ENCODE measurements around the gene UPK3BL1.
A peak's percentile ranks its signal among the peaks of the same experiment; 100 is the strongest.
"Not testable (repeated sequence)": the region's sequence is repeated elsewhere in the genome, so short reads cannot be mapped to it uniquely, and the experiment has no call there.

Gene UPK3BL1, protein sequence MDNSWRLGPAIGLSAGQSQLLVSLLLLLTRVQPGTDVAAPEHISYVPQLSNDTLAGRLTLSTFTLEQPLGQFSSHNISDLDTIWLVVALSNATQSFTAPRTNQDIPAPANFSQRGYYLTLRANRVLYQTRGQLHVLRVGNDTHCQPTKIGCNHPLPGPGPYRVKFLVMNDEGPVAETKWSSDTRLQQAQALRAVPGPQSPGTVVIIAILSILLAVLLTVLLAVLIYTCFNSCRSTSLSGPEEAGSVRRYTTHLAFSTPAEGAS

DNA sequence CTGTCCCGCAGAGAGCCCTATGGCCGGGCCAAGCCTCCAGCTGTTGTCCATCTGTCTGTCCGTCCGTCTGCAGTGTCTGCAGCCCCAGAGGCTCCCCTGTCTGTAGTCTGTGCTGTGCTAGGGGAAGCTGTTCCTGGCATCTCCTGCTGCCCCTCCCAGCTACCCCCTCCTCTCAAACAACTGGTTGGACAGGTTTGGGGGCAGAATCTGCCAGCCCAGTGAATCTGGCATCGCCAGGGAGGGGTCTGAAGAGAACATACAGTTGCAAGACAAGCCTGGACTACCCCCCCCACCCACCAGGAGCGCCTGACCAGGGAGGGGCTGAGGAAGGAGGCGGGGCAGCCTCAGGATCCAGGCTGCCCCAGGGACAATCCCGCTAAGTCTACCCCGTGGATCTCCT, at the start of gene UPK3BL1:
TSS of gene UPK3BL1 (minus strand) at position 101 of the 400 bp plus-strand sequence. CDS start at position 51, 50 bp downstream.
- DNase-seq, result not testable (repeated sequence)

DNA sequence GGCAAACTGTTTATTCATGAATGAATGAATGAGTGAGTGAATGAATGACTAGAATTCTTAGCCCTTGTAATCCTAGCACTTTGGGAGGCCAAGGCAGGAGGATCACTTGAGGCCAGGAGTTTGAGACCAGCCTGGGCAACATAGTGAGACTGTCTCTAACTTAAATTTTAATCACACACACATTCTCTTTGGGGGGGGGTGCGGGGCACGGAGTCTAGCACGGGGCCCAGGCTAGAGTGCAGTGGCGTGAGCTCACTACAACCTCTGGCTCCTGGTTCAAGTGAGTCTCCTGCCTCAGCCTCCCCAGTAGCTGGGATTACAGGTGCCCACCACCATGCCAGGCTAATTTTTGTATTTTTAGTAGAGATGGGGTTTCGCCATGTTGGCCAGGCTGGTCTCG, 48.0 kb upstream of the UPK3BL1 start:
- not testable (repeated sequence) for DNase-seq

DNA sequence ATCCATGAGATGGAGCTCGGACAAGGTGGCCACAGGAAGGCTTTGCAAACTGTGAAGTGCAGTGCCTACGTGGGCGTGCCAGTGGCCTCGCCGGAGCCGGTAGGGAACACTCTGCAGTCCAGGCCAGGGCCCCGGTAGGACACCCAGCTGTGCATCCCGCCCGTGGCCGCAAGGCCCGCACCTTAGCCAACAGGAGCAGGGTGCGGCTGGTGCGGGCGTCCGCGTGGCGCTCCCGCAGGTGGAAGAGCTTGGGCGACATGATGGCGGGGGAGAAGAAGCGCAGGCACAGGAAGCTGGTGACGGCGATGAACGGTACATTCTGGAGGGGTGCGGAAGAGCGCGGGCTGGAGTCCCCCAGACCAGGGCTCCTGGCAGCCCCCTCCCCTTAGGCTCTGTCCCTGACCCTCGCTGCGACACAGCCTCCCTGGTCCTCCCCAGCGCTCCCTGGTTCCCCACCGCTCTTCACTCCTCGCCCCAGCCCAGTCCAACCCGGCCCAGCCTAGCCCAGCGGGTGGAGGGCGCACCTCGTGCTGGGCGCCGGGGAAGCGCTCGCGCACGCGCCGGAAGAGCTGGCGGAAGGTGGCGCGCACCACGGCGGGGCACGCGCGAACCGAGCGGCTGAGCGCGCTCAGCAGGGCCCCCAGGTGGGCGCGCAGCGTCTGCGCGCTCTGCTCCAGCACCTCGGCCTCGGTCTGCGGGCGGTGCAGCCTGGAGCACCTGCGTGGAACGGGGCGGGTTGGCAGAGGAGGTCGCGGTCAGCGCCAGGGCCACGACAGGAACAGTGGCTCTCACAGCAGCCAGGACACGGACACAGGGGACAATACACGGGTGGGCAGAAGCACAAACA, 47.1 kb upstream of the UPK3BL1 start:
- DNase-seq, result not testable (repeated sequence)

DNA sequence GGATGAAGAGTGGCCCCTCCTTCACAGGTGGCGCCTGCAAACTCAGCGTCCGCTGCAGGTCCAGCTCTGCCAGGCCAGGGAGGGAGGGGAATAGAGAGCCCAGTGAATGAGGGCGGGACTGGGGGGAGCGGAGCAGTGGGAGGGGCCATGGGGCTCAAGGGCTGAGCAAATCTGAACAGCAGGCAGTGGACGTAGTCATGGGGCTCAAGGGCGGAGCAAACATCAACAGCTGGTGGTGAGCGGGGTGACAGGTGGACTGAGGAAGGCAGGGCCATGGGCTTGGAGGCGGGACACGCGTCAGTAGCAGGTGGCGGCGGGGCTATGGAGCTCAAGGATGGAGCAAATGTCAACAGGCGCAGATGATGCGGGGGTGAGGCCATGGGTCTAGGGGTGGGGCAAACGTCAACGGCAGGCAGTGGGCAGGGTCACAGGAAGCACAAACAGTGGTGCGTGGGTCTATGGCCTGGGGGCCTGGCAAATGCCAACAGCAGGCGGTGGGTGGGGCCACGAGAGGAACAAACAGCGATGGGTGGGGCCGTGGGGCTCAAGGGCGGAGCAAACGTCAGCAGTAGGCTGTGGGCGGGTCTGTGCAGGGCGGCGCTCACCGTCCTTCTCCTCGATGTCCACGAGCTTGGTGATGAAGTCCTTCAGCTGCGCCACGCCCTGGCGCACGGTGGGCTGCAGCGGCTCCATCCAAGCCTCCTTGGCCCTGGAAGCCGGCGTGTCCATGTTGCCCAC, 45.9 kb upstream of the UPK3BL1 start:
- not testable (repeated sequence) for DNase-seq

DNA sequence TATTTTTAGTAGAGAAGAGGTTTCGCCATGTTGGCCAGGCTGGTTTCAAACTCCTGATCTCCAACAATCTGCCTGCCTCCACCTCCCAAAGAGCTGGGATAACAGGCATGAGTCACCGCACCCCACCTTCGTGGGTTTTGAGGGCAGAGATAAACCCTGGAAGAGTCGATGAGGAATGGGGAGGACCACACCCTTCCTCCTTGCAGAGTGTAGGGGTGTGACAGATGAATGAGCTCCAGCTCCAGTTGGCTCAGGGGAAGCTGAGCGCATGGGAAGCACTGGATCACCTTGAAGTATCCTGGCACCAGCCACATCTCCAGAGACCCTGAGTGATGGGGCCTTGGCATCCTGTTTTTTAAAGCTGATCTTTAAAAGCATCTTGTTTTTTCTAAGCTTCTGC, 40.0 kb upstream of the UPK3BL1 start:
- DNase-seq, result not testable (repeated sequence)

DNA sequence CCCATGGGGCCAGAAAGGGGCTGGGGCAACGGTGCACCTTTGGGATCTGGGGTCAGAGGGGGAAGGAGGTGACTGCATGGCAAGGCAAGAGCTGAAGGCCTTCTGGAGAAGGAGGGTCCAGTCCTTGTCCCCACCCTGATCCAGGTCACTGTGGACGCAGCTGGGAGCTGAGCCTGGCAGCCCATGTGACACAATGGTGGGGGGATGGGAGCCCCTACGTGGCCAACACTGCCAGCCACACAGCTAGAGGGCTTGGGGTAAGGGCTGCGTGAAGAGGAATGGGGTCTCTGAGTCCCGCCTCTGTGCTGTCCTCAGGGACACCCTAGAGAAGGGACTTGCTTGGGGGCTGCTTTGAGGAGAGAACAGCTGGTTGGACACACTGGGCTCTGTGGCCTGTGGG, 38.2 kb upstream of the UPK3BL1 start:
- not testable (repeated sequence) for DNase-seq

DNA sequence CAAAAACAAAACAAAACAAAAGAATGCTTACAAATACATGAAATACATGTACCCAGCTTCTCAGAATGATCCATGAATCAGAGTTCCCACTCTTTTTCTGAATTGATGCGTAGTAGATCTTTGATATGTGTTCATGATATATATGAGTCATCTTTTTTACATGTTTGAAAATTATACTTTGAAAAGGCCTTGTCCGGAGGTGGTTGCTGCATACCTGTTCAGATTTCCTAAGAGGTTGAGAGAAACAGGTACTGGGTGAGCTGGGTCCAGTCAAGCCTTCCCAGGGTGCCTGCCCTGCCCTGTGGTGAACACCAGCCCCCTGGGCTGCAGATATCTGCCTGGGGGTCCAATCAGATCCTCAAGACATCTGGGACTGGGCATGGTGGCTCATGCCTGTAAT, 33.0 kb upstream of the UPK3BL1 start:
- DNase-seq, result peak; percentile 74

DNA sequence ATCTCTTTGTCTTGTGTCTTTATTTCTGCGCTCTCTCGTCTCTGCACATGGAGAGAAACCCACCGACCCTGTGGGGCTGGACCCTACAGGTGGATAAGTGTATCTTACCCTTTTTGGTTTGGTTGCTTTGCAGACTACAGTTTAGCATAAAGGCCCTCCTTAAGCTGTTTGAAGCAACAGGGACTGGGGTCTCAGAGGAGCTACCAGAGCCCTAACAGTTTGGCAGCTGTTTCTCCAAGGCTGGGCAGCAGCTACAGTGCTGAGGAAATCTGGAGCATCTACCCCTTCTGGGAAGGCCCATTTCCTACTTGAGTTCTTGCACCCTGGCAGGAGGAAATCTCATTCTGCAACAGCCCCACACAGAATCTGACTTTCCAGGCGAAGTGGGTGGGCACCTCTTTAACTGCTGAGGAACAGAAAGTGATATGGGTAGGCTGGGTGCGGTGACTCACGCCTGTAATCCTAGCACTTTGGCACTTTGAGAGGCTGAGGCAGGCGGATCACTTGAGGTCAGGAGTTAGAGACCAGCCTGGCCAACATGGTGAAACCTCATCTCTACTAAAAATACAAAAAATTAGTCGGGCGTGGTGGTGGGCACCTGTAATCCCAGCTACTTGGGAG, 31.0 kb upstream of the UPK3BL1 start:
- not testable (repeated sequence) for DNase-seq

DNA sequence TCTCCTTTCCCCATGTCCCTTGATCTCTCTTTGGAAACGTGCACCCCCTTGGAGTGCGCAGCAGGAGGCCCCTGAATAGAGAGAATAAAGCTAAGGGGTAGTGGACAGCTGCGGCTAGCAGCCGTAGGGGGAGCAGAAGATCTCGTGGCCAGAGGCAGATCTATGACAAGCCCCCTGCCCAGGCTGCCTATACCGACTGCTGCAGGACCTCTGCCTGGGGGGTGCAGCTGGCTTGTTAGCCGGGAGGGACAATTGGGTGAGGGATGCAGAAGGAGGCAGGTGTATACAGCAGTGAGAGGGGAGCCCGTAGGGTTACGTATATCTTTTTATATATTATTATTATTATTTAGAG, 29.3 kb upstream of the UPK3BL1 start:
- DNase-seq, result not testable (repeated sequence)

DNA sequence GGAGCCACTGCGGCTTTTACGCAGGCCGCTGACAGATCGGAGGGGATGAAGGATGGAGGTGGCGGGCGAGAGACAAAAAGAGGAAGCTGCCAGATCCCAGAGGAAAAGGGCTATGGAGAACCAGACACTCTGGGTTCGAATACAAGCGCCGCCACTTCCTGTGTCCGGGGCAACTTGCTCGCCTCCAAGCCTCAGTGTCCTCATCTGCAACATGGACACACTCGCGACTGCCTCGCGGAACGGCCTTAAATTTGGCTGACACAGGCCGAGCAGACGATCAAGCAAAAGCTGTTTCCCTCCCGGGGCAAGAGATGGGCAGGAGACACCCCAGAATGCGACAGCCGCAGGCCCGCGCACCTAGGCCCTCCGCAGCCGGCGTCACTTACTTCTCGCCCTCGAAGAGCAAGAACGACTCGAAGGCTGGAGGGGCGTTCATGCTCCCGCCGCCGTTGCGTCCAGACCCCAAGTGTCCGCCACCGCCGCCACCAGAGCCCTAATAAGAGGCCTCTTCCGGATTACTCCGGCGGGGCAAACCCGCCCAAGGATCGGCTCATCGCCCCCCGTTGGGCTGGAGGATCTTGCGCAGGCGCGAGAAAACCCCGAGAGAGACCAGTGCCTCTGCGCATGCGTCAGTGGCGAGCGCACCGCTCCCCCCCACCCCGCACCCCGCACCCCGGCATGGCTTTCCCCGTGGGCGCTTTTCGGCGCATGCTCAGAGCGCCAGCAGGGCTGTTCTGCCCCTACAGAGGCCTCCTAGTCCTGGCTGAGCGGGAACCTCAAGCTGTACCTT, 28.8 kb upstream of the UPK3BL1 start, which contains the start of gene POLR2J2:
TSS of gene POLR2J2 (minus strand) at position 498 of the 790 bp plus-strand sequence. CDS start at position 436, 62 bp downstream.
- not testable (repeated sequence) for DNase-seq

DNA sequence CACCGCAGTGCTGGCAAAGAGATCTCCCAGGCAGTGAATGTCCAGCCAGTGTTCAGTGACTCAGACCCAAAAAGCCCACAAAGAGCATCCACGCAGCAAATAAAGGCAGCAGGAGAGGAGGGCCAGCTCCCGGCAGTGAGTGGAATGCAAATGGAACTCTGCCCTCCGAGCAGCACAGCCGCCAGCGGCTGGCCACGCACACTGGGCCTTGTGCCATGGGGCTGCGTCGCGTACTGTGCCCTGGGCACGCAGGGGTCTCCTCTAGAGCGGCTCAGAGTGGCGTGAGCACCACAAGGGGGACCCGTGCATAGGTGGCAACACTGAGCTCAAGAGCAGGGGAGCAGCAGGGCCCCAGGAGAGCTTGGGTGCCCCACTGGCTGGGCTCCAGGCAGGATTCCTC, 24.9 kb upstream of the UPK3BL1 start:
- DNase-seq, result not testable (repeated sequence)

DNA sequence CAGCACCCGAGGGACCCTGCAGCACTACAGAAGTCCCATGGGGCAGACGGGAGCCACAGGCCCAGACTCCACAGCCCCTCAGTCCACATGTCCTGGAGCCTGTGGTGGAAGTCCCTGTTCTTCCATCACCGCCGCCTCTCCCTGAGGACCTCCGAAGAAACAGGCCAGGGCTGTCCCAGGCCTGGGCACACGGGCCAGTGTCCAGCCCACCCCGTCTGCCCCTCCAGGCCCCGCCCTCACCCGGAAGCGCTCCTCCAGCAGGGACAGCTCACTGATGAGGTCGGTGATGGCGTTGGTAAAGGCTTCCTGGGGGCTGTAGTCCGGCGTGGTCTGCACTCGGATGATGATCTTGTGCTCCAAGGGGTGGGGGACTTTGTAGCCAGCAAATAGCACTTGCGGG, 24.3 kb upstream of the UPK3BL1 start:
- DNase-seq, result not testable (repeated sequence)

DNA sequence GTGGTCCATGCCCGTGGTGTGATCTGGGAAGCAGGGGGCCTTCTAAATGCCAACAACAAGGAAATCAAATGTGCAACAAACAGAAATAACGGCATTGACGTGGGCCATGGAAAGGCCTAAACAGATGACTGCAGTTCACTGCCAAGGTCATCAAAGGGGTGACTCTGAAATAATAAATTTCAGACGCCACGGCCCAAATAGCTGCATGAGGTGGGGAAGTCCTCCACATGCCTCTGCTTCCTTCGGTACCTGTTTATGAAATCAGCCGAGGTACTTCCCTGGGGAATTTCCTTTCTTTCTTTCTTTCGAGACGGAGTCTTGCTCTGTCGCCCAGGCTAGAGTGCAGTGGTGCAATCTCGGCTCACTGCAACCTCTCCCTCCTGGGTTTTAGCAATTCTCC, 22.2 kb upstream of the UPK3BL1 start:
- peak; percentile 44 for DNase-seq

DNA sequence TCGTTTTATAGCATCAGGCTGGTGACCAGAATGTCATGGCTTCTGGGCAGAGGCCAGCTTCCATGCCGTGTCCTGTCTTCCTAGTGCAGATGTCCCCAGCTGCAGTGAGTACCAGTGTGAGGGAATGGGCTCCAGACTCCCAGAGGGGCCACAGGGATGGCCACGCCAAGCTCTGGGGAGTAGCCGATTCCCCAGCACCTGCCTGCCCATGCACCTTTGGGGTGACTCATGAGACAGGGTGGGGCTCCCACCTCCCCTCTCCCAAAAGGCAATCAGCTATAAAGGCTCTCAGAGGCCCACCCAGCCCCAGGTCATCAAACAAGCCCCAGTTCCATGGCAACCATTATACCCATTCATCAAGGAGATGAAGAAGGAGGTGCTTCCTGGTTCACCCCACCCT, 7.3 kb upstream of the UPK3BL1 start, which contains the start of gene SPDYE2B:
TSS of gene SPDYE2B (plus strand) at position 396 of the 400 bp plus-strand sequence. CDS start 2,030 bp downstream, outside the sequence.
- not testable (repeated sequence) for DNase-seq

DNA sequence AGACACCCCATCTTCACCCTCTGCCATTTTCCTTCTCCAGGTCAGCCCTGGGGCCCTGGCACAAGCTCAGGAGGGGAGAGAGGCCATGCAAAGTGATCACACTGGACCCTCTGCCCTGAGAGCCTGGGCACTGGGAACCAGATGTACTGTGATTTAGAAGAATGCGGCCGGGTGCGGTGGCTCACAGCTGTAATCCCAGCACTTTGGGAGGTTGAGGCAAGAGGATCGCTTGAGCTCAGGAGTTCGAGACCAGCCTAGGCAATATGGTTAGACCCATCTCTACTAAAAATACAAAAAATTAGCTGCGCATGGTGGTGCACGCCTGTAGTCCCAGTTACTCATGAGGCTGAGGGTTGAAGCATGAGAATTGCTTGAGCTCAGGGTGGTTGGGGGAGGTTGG, 5.2 kb upstream of the UPK3BL1 start:
- peak; percentile 55 for DNase-seq

DNA sequence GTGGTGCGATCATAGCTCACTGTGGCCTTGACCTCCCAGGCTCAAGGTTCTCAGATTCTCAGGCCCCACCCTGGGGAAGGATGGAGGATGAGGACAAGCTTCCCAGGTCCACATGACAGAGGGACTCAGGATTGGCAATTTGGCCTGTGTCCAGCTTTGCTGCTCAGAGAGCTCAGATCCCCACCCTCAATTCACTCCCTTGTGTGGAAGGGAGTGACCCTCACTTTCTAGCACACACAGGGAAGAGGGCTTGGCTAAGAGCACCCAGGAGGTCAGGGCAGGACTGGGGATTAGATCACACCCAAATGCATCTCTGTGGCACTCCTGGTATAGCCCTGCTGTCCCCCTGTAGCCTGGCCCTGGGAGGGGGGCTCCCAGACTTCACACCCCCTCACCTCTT, 813 bp upstream of the UPK3BL1 start:
- DNase-seq, result not testable (repeated sequence)

DNA sequence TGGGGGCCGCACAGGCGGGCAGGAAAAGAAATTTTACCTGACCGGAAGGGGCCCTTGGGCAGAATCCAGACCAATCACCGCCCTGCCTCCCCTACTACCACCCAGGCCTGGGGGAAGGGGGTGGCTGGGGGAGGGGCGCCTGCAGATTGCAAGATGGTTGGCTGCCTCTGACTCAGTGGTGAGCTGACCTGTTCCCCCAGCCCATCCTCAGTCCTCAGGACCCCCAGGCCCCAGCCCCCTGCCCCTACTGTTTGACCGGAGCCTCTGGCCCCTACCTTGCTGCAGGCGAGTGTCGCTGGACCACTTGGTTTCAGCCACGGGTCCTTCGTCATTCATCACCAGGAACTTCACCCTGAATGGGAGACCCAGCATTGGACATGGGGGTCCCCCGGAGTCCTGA, 3.7 kb downstream of the UPK3BL1 start:
- peak; percentile 52 for DNase-seq

DNA sequence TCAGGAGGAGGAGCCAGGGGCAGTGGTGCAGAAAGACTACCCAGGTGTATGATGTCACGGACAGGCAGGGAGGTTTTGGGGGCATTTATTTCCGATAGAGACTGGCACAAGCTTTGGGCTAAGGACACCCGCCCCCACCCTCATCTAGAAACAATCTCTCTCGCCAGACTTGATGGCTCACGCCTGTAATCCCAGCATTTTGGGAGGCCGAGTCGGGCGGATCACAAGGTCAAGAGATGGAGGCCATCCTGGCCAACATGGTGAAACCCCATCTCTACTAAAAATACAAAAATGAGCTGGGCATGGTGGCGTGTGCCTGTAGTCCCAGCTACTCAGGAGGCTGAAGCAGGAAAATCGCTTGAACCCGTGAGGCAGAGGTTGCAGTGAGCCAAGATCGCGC, 5.6 kb downstream of the UPK3BL1 start:
- peak; percentile 38 for DNase-seq

DNA sequence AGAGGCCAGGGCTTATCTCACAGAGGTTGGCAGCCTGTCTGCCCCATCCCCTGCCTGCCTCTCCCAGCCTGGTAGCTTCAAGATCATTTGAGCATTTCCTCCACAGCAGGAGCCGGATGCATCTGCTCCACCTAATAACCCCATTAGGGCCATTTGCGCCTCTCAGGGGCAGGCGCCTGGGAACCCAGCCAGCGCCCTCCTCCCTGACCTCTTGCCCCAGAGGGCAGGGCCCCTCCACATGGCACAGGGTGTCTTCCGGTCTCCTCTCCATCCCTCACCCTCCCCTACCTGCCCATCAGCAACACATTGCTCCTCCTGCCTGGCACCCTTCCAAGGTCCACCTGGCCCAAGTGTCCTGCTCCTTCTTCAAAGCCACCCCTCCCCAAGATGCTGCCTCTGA, 7.2 kb downstream of the UPK3BL1 start:
- not testable (repeated sequence) for DNase-seq

DNA sequence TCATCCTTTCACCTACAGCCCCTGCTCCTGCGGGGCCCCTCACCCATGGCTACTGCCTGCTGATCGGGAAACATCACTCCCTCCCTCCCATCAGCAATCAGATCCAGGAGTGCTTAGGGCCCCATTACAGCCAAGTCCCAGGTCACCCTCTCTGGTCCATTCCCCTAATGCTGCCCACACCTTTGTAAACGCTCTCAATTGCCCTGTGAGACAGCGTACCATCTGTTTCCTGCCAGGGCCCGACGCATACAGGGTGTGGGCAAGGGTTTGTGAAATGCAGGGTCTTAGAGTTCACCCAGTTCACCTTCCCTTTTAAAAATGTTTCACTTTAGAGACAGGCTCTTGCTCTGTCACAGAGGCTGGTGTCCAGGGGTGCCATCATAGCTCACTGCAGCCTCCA, 8.3 kb downstream of the UPK3BL1 start:
- not testable (repeated sequence) for DNase-seq

DNA sequence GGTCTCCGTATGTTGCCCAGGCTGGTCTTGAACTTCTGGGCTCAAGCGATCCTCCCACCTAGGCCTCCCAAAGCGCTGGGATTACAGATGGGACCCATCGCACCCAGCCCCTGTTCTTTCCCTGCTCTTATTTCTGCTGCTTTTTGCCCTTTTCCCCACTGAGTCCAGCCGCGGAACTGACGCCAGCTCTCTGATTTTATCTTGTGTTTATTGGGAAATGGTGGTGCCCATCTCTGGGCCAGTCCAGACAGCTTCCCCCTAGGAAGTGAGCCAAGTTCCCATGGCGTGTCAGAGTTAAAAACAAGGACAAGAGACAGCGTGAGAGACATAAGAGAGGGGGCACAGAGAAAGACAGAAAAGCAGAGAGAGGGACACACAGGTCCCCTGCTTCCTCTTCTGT, 12.0 kb downstream of the UPK3BL1 start:
- DNase-seq, result not testable (repeated sequence)
